GM18517 (cell line): ENCODE measurements around the gene HDAC7.
A peak's percentile ranks its signal among the peaks of the same experiment; 100 is the strongest.

Source experiments
- ATAC-seq: cut with Tn5 transposase; IDR thresholded peaks from one replicate; pipeline ENCODE4 v1.9.1; 2021; ENCODE audit warnings: mild to moderate bottlenecking, moderate library complexity; ENCODE audit not compliant: unreplicated experiment

The HDAC7 gene

GRCh38 chr12:47798382-47798948 lies 21.2 kb downstream of the HDAC7 start:
- no peak for ATAC-seq

DNA sequence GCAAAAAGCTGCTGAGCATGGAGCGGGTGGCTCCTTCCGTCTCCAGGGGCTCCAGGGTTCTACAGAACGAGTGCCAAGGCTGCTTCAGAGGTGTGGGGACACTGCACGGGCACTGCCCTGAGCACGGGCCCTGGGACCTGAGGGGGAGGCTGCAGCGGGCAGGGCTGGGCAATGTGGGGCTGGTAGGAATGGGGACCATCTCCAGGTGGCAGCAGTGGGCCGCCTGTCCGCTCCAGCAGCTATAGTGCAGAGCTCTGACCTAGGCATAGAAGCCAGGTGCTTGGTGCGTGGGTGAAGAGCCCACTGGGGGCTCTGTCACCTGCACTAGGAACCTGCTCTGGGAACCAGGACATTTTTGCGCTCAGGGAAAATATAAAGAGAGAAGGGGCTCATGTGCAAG lies 22.3 kb downstream of the HDAC7 start:
- ATAC-seq: peak; percentile 63

DNA sequence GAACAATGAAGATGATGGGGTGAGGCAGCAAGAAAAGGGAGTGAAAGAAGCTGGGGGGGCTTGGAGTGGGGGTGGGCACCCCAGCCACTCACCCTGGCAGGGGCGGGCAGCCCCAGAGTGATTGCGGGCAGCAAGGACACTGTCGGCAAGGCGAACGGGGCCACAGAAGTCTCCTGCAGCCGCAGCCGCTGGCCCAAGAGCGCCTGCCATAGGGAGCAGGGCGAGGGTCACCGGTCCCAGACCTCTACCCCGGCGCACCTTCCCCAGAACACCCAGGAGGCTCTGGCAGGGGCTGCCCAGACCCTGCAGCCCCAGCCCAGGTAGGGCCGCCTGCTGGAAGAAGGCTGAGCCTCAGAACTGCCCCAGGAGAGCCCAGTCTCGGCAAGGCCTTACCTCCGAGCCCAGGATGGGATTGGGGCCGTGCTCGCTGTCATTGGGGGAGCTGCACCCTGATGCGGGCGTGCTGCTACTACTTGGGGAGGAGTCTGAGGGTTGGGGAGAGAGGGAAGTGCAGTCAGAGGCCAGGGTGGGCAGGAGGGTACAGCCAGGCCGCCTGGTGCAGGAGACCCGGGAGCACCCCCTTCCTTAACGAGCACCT lies 23.8 kb downstream of the HDAC7 start:
- ATAC-seq: no peak

DNA sequence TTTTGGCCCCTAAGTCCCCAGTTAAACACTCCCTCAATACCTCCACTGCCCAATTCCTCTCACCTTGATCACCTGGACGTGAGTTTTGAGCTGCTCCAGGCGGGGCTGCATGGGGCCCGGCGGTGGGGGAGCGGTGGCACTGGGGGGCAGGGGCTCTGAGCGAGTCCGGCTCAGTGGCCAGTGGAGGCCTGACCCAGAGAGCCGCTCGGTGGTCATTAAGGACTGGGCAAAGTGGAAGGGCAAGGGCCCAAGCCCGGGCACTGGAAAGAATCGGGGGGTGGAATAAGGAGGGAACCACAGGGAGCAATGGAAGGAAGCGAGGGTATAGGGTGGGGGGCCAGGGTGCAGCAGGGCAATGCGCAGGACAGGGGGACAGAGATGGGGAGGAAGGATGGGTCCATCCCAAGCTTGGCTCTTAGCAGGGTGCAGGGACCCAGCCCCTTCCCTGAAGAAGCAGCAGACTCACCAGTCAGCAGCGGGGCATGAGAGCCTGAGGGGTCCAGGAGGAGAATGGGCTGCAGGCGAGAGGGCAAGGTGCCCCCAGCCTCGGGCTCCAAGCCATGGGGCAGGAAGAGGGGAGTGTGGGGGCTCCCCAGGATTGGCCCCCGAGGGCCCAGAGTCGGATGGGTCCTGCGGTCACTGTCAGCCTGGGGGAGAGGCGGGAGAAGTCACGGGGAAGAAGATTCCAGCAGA lies 24.4 kb downstream of the HDAC7 start:
- ATAC-seq: no peak

- no peak for ATAC-seq
Measured at GRCh38 chr12:47794679-47795078, 25.0 kb downstream of the HDAC7 start.

DNA sequence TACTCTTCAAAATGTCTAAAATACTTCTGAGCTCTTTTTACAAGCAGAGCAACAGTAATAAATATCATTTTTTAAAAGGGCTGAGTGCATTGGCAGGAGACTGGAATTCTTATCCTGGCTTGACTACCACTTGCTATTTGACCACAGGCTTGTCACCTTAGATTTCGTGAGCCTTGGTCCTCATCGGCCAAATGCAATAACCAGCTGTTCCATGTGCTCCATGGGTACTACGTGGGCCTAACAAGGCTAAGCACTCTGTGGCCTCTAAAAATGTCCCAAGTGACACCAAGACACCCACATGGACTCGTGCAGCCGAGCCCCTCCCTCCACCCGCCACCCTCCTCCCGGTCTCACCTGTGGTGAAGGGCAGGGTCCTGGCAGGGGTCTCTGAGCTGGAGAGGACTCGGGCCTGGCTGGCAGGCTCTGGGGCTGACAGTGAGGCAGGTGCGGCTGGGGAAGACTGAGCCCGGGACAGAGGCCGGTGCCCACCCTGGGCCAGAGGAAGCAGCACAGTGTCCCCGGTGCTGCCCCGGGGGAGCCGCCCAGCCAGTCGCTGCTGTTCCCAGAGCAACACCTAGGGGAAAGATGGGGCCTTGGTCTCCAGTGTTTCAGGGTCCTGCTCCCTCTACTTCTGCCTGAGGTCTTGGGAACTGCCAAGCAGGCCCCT lies 26.6 kb downstream of the HDAC7 start:
- no peak for ATAC-seq

DNA sequence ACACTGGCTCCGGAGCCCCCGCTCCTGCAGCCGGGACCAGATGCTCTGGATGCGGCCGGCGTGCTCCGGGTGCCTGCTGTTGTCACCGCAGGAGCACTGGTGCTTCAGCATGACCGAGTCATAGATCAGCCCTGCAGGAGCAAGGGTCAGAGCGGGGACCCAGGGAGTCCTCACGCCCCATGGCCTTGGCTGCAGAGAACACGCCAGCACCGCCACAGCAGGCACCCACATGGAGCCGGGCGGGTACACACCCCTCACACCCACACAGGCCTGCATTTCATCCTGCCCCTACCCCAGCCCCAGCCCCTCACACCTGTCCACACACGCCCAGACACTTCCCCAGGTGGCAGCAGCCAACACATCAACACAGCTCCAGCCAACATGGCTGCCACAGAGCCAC lies 27.8 kb downstream of the HDAC7 start:
- no peak for ATAC-seq

DNA sequence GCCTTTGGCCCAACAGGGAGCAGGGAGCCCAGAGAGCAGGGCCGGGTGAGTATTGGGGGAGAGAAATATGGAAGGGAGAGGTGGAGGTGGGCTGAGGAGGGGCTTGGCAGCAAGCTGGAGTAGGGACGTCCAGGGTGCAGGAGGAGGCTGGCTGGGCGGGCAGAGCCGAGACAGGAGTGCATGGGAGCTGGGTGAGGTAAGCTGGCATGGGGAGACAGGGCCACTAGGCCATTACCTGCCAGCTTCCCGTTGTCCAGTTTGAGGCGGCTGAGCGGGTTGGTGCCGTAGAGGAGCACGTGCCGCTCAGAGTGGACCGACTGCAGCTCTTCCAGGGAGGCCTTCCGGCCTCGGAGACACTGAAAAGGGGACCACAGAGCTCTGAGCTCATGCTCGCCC lies 28.4 kb downstream of the HDAC7 start:
- ATAC-seq: no peak

DNA sequence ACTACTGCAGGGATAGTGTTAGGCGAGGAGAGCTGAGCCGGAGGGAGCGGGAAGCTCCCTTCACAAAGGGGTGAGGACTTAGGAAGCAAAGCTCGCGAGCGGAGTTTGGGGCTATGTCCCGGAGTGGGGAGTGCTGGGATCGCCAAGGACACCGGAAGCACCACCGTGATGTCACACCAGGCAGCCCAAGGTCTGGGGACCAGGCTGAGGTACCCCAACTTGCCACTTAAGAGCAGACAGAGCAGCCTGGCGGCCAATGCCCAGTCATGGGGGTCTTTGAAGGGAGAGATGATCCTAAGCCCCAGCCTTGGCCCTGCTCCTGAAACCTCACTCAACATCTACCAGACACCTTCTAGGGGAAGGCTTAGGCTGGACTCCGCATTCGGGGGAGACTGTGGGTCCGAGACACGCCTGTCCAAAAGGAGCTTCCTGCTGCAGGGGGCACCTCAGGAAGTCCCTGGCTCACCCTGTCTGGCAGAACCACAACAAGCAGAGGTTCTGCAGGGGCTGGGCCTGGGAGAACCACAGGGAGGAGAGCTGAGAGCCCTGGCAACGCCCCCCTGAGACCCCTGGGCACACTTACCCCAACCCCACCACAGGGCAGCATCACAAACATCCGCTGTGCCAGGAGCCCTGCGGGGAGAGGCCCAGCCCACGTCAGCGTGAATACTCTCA lies 28.9 kb downstream of the HDAC7 start:
- ATAC-seq: no peak

DNA sequence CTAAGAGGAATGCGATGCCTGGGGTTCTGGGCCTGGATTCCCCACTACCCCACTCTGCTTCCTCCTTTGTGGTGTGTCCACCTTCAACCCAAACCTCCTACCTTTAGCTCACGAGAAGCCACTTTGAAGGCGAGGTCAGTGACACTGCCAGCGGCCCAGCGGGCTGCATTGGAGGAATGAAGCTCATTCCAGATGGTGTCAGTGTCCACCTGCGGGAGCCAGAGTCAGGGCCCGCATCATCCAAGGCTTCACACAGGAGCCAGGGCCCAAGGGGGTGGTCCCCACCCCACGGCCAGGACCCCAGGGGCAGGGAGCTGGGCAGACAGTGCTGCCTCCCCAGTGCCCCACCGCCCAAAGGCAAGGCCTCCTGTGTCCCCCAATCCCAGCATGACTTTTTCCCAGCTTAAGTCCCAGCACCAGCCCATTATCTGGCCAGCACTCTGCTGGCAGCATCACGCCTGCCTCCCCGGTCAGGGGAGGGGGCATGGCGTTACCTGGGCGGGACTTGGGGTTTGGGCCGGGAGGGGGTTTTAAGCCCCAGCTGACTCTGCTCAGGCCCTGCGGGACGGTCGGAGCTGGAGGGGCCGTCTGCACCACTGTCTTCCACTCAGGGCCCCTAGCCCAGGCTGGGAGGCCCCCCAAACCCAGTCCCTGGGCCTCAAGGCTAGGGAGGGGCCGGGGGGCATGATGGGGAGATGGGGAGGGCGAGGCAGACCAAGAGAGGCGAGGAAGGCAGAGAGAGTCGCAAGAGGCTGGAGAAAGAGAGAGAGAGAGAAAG lies 29.8 kb downstream of the HDAC7 start:
- ATAC-seq: no peak

- no peak for ATAC-seq
Measured at GRCh38 chr12:47789141-47789540, 30.6 kb downstream of the HDAC7 start.

DNA sequence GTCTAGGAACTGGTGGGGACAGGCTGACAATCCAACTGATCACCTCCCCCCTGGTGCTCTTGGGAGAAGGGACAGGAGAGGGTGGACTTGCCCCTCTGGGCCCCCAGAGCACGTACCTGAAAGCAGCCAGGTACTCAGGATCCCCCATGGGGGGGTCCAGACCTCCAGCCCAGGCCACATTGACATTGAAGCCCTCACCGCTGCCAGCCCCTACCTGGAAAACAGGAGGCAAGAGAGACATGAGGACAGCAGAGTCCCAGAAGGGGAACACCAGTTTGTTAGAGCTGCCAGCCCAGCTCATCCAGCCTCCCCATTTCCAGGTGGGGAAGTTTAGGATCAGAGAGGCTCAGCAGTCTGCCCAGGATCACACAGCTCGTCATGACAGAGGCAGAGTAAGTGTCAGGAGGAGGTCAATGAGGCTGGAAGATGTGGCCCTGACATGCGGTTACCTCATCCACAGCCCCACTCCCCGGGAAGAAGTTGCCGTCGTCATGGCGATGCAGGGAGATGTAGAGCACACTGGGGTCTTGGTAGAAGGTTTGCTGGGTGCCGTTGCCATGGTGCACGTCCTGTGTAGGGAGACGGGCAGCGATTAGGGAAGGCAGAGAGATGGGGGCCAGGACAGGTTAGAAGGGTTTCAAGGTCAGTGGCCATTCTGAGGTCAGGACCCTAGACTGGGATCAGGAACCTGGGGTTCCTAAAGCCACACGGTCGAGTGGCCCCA lies 31.9 kb downstream of the HDAC7 start:
- no peak for ATAC-seq

- ATAC-seq: no peak
Measured at GRCh38 chr12:47786662-47787280, 32.9 kb downstream of the HDAC7 start.

DNA sequence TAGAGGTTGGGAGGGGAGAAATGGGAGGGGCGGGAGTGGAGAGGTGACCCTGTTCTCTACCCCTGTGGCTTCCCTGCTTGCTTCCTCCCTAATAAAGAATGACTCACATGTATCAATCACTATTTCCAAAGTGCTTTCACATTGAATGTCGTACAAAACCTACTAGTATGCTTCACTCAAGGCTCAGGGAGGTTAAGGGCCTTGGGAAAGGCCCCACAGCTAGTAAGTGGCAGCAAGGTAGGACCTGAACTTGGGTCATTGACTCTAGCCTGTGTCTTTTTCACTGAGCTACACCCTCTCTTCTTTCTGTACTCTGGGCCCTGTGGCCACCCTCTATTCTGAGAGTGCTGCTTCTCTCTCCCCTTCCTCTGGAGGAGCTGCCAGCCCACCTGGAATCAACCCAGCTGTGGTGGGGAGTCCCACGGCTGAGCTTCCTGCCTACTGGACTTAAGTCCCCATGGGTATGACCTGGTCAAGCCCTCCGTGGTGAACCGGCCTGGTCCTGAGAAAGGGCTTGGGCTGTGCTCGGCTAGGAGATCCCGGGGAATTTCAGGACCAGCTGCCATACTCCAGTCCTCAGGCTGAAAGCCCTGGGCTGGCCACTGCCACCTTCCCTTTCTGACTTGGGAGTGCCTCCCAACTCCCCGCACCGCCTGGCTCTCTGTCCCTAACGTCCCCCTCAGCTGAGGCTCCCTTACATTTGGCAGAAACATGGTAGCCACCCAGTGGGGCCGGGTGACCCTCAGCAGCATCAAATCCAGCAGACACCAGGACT lies 33.6 kb downstream of the HDAC7 start:
- no peak for ATAC-seq

DNA sequence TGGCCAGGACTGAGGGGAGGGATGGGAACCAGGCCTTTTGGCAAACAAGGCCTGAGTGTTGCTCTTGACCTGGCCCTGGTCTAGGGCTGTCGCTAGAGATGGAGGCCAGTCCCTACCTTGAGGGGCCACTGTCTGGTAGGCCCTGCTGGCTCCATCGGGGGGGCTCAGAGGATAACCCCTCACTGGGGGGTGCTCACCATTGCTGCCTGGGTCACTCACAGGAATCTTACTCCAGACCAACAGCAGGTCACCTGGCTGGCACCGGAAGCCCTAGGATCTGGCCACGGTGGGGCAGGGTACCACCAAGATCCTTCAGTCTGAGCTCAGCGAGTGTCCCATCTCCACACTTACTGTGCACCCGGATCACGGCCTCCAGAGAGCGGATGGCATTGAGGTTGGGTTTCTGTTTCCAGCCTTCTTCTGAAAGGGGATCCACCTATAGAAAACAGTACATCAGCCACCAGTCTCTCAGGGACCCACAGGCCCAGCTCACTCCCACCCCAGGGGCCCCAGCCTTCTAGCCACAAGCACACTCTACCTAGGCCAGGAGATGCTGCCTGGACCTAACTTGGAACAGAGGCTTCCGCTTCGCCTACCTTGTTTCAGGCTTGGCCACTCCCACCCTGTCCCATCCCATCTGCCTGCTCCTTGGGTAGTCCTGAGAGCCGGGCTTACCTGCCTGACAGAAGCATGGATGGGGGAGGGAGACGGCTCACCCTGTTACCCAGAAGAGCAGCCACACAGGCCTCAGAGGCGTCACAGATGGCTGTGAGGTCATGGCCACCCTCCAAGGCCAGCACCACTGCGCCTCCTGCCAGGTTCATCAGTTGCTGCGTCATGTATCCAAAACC lies 34.4 kb downstream of the HDAC7 start:
- no peak for ATAC-seq

GRCh38 chr12:47783821-47784819 lies 35.6 kb downstream of the HDAC7 start:
- no peak for ATAC-seq
